HepG2 (cell line): ENCODE results near the gene SMURF2. TPM values are rescaled to one million over a fixed set of nuclear protein-coding genes. Genes with fewer than 3 reads are reported as not detected.

Experiments used
- CHD2 ChIP-seq: IDR thresholded peaks from 2 replicates; pipeline ENCODE4 v1.6.1; 2011; ENCODE audit warnings: low read depth, low read length, improper control_type of control experiment
- CREM ChIP-seq, 2 experiments: sonication (generic) in 1 of 2; formaldehyde crosslinking in 1 of 2; IDR thresholded peaks; 2 replicates each; pipeline versions ENCODE4 v1.4.0 to v1.6.1; 2016 to 2020; ENCODE audit warnings: antibody characterized with exemption in 1 of 2, mild to moderate bottlenecking in 1 of 2, missing genetic modification reagents in 1 of 2
- CTCF ChIP-seq: sonication (generic); formaldehyde crosslinking; IDR thresholded peaks from 2 replicates; pipeline ENCODE4 v1.5.0; 2020; ENCODE audit warnings: mild to moderate bottlenecking, missing genetic modification reagents, moderate library complexity
- DPF2 ChIP-seq: sonication (generic); formaldehyde crosslinking; IDR thresholded peaks from 2 replicates; pipeline ENCODE4 v1.4.0; 2020; ENCODE audit warnings: mild to moderate bottlenecking, low read depth, missing genetic modification reagents, borderline replicate concordance
- HNF4G ChIP-seq, 2 experiments: sonication (generic) in 1 of 2; formaldehyde crosslinking in 1 of 2; IDR thresholded peaks; 2 replicates each; pipeline versions ENCODE4 v1.4.0 to v1.6.1; 2011 to 2020; ENCODE audit warnings: borderline replicate concordance in 2 of 2, low read depth in 2 of 2, mild to moderate bottlenecking in 2 of 2, low read length in 1 of 2, missing genetic modification reagents in 1 of 2, moderate library complexity in 1 of 2
- KAT2B ChIP-seq: fragments of 150-350 bp; IDR thresholded peaks from 2 replicates; pipeline ENCODE4 v1.6.1; 2014; ENCODE audit warnings: low read depth, low read length, borderline replicate concordance
- KDM1A ChIP-seq: IDR thresholded peaks from 2 replicates; pipeline ENCODE4 v1.6.1; 2016; ENCODE audit warnings: missing compliant biosample characterization
- KDM5B ChIP-seq: sonication (generic); formaldehyde crosslinking; IDR thresholded peaks from 2 replicates; pipeline ENCODE4 v1.4.0; 2020; ENCODE audit warnings: missing genetic modification reagents, mild to moderate bottlenecking, borderline replicate concordance
- MATR3 ChIP-seq: sonication (generic); formaldehyde crosslinking; IDR thresholded peaks from 2 replicates; pipeline ENCODE4 v1.4.0; 2020; ENCODE audit warnings: missing genetic modification reagents
- MBD4 ChIP-seq: IDR thresholded peaks from 2 replicates; pipeline ENCODE4 v1.6.1; 2012; ENCODE audit warnings: low read length, inconsistent platforms, borderline replicate concordance
- SP4 ChIP-seq: sonication (generic); formaldehyde crosslinking; IDR thresholded peaks from 2 replicates; pipeline ENCODE4 v1.8.1; 2023; ENCODE audit warnings: mild to moderate bottlenecking, missing genetic modification reagents
- ZFP62 ChIP-seq: sonication (generic); formaldehyde crosslinking; IDR thresholded peaks from 2 replicates; pipeline ENCODE4 v1.4.0; 2020; ENCODE audit warnings: missing genetic modification reagents
- ZNF205 ChIP-seq: IDR thresholded peaks from 2 replicates; pipeline ENCODE4 v1.6.1; 2018; ENCODE audit warnings: missing biosample characterization, missing genetic modification reagents
- ZNF441 ChIP-seq: sonication (generic); formaldehyde crosslinking; IDR thresholded peaks from 2 replicates; pipeline ENCODE4 v1.7.0; 2021; ENCODE audit warnings: missing genetic modification reagents, borderline replicate concordance
- ZNF562 ChIP-seq: sonication (generic); formaldehyde crosslinking; IDR thresholded peaks from 2 replicates; pipeline ENCODE4 v1.8.0; 2022; ENCODE audit warnings: missing genetic modification reagents, borderline replicate concordance
- ZNF569 ChIP-seq: sonication (generic); formaldehyde crosslinking; IDR thresholded peaks from 2 replicates; pipeline ENCODE4 v1.5.0; 2020; ENCODE audit warnings: mild to moderate bottlenecking, missing genetic modification reagents, moderate library complexity, borderline replicate concordance
- polyA plus RNA-seq, 8 experiments: library from polyadenylated mRNA; depleted of rRNA in 3 of 8; stranded (reverse) in 7 of 8; unstranded in 1 of 8; fragments of >200 nt; fragmentation: Illumina TruSeq in 4 of 8; extraction: Trizol in 4 of 8; gene quantifications; 2 replicates each; pipeline versions ENCODE4 v1.2.1 to v1.2.3, GENCODE V29; 2011 to 2016; ENCODE audit warnings: low read depth in 4 of 8, missing spikeins in 1 of 8, mixed read lengths in 1 of 8; ENCODE audit not compliant: insufficient read depth in 1 of 8
- total RNA-seq, 5 experiments: library from RNA; depleted of rRNA; stranded (reverse); fragments of >200 nt; fragmentation: Illumina TruSeq; extraction: Trizol; gene quantifications; 2 replicates each; pipeline ENCODE4 v1.2.3, GENCODE V29; 2016; ENCODE audit warnings: low read depth in 1 of 5
- TF ChIP-seq, protein P1 (sequence below): sonication (generic); formaldehyde crosslinking; IDR thresholded peaks from 2 replicates; pipeline ENCODE4 v1.5.1; 2020; ENCODE audit warnings: mild to moderate bottlenecking, missing genetic modification reagents, moderate library complexity
- TF ChIP-seq, protein P2 (sequence below): sonication (generic); formaldehyde crosslinking; IDR thresholded peaks from 2 replicates; pipeline ENCODE4 v1.4.0; 2020; ENCODE audit warnings: missing genetic modification reagents
- TF ChIP-seq, protein P3 (sequence below): sonication (generic); formaldehyde crosslinking; IDR thresholded peaks from 2 replicates; pipeline ENCODE4 v1.4.0; 2020; ENCODE audit warnings: mild to moderate bottlenecking, missing genetic modification reagents

SMURF2 gene
- total and polyA plus RNA-seq, 2 of the 13 experiments (the other 11 are each of a cell fraction or from before 2014, with no cell fraction given): 14.9 to 24.3 TPM

- TF ChIP-seq ZNF569 (CRISPR knock-in tag) (no peak), KAT2B (no peak), MBD4 (no peak), DPF2 (CRISPR knock-in tag) (no peak), ZNF441 (CRISPR knock-in tag) (no peak; the same call in 1 of the 2 replicates), CTCF (CRISPR knock-in tag) (no peak), HNF4G (IDR thresholded peaks at IDR 0.05; ENCODE audit: borderline replicate concordance, low read depth, low read length) (no peak), HNF4G (CRISPR knock-in tag; IDR thresholded peaks at IDR 0.05; ENCODE audit: borderline replicate concordance, low read depth) (no peak), ZFP62 (CRISPR knock-in tag) (no peak), ZNF562 (CRISPR knock-in tag) (no peak), MATR3 (no peak), KDM5B (peak; percentile 72; the same call in 1 of the 2 replicates), KDM1A (no peak), CHD2 (no peak), SP4 (CRISPR knock-in tag) (peak; percentile 71), ZNF205 (CRISPR knock-in tag) (0 out of 2 replicates have a peak, but pooled peaks have one; percentile 11), CREM (IDR thresholded peaks at IDR 0.05) (0 out of 2 replicates have a peak, but pooled peaks have one; percentile 14), CREM (CRISPR knock-in tag; IDR thresholded peaks at IDR 0.05) (no peak)
- TF ChIP-seq, protein P1, sequence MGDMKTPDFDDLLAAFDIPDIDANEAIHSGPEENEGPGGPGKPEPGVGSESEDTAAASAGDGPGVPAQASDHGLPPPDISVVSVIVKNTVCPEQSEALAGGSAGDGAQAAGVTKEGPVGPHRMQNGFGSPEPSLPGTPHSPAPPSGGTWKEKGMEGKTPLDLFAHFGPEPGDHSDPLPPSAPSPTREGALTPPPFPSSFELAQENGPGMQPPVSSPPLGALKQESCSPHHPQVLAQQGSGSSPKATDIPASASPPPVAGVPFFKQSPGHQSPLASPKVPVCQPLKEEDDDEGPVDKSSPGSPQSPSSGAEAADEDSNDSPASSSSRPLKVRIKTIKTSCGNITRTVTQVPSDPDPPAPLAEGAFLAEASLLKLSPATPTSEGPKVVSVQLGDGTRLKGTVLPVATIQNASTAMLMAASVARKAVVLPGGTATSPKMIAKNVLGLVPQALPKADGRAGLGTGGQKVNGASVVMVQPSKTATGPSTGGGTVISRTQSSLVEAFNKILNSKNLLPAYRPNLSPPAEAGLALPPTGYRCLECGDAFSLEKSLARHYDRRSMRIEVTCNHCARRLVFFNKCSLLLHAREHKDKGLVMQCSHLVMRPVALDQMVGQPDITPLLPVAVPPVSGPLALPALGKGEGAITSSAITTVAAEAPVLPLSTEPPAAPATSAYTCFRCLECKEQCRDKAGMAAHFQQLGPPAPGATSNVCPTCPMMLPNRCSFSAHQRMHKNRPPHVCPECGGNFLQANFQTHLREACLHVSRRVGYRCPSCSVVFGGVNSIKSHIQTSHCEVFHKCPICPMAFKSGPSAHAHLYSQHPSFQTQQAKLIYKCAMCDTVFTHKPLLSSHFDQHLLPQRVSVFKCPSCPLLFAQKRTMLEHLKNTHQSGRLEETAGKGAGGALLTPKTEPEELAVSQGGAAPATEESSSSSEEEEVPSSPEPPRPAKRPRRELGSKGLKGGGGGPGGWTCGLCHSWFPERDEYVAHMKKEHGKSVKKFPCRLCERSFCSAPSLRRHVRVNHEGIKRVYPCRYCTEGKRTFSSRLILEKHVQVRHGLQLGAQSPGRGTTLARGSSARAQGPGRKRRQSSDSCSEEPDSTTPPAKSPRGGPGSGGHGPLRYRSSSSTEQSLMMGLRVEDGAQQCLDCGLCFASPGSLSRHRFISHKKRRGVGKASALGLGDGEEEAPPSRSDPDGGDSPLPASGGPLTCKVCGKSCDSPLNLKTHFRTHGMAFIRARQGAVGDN (CRISPR knock-in tag): peak; percentile 85
- TF ChIP-seq, protein P2, sequence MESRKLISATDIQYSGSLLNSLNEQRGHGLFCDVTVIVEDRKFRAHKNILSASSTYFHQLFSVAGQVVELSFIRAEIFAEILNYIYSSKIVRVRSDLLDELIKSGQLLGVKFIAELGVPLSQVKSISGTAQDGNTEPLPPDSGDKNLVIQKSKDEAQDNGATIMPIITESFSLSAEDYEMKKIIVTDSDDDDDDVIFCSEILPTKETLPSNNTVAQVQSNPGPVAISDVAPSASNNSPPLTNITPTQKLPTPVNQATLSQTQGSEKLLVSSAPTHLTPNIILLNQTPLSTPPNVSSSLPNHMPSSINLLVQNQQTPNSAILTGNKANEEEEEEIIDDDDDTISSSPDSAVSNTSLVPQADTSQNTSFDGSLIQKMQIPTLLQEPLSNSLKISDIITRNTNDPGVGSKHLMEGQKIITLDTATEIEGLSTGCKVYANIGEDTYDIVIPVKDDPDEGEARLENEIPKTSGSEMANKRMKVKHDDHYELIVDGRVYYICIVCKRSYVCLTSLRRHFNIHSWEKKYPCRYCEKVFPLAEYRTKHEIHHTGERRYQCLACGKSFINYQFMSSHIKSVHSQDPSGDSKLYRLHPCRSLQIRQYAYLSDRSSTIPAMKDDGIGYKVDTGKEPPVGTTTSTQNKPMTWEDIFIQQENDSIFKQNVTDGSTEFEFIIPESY (CRISPR knock-in tag): no peak
- TF ChIP-seq, protein P3, sequence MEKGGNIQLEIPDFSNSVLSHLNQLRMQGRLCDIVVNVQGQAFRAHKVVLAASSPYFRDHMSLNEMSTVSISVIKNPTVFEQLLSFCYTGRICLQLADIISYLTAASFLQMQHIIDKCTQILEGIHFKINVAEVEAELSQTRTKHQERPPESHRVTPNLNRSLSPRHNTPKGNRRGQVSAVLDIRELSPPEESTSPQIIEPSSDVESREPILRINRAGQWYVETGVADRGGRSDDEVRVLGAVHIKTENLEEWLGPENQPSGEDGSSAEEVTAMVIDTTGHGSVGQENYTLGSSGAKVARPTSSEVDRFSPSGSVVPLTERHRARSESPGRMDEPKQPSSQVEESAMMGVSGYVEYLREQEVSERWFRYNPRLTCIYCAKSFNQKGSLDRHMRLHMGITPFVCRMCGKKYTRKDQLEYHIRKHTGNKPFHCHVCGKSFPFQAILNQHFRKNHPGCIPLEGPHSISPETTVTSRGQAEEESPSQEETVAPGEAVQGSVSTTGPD (CRISPR knock-in tag): no peak
These were observed at the start of gene SMURF2 (continued) for GRCh38 chr17:64661976-64662773.
